SK-N-SH (cell line): ENCODE results near the gene TPM4. TPM values are rescaled to one million over a fixed set of nuclear protein-coding genes. Genes with fewer than 3 reads are reported as not detected.

ENCODE experiments used
- CTCF ChIA-PET: fragments of 300-600, 350-600 bp; formaldehyde crosslinking; extraction: SDS; loops from one replicate; lab custom pipeline; 2021; lab: Yijun Ruan, JAX
- POLR2A ChIA-PET: fragments of 350-600 bp; sonication (Branson Sonifier 250); formaldehyde crosslinking; extraction: SDS; loops from one replicate; lab custom pipeline; 2020; ENCODE audit warnings: antibody characterized with exemption, inconsistent platforms; lab: Yijun Ruan, JAX
- DNase-seq: peaks from one replicate; pipeline ENCODE4 v3.0.0; 2012
- H2AFZ ChIP-seq: fragments of 200-600 bp; sonication (generic); 2 replicates; pipeline ENCODE4 v1.8.1; 2016; ENCODE audit warnings: antibody characterized with exemption, mild to moderate bottlenecking, low read depth
- H3F3A ChIP-seq: fragments of 200-600 bp; sonication (generic); replicated peaks from 2 replicates; pipeline ENCODE3; 2016; ENCODE audit warnings: antibody characterized with exemption, mild to moderate bottlenecking; ENCODE audit not compliant: insufficient read depth
- H3K27ac ChIP-seq, 2 experiments: fragments of 200-500 bp in 1 of 2; fragments of 200-600 bp in 1 of 2; sonication (Bioruptor generic) in 1 of 2; sonication (generic), shearing (Covaris generic) in 1 of 2; 2 replicates each; pipeline versions ENCODE4 v1.5.1 to v1.6.1; 2014 to 2016; ENCODE audit warnings: low read depth in 2 of 2, inconsistent platforms in 1 of 2, low read length in 1 of 2, mild to moderate bottlenecking in 1 of 2, mixed read lengths in 1 of 2
- H3K27me3 ChIP-seq: fragments of 200-600 bp; sonication (generic), shearing (Covaris generic); 2 replicates; pipeline ENCODE4 v1.6.1; 2016; ENCODE audit warnings: mixed run types; ENCODE audit not compliant: insufficient read depth
- H3K36me3 ChIP-seq, 2 experiments: fragments of 200-500 bp in 1 of 2; fragments of 200-600 bp in 1 of 2; sonication (Bioruptor generic) in 1 of 2; sonication (generic) in 1 of 2; replicated peaks in 1 of 2; 2 replicates each; pipeline versions ENCODE3 to v1.5.1; 2014 to 2016; ENCODE audit warnings: low read length in 1 of 2, mild to moderate bottlenecking in 1 of 2; ENCODE audit not compliant: insufficient read depth in 2 of 2, control insufficient read depth in 1 of 2
- H3K4me1 ChIP-seq, 2 experiments: fragments of 200-500 bp in 1 of 2; fragments of 200-600 bp in 1 of 2; sonication (Bioruptor generic) in 1 of 2; sonication (generic), shearing (Covaris generic) in 1 of 2; 2 replicates each; pipeline versions ENCODE4 v1.5.1 to v1.6.1; 2014 to 2016; ENCODE audit warnings: low read depth in 1 of 2, low read length in 1 of 2, mixed run types in 1 of 2; ENCODE audit not compliant: insufficient read depth in 2 of 2, control insufficient read depth in 1 of 2
- H3K4me2 ChIP-seq: fragments of 200-600 bp; sonication (generic), shearing (Covaris generic); 2 replicates; pipeline ENCODE4 v1.6.1; 2017; ENCODE audit warnings: mixed run types
- H3K4me3 ChIP-seq, 2 experiments: fragments of 200-500 bp in 1 of 2; fragments of 200-600 bp in 1 of 2; sonication (Bioruptor generic) in 1 of 2; sonication (generic), shearing (Covaris generic) in 1 of 2; 2 replicates each; pipeline versions ENCODE4 v1.5.1 to v1.8.1; 2014 to 2016; ENCODE audit warnings: low read depth in 2 of 2, inconsistent platforms in 1 of 2, low read length in 1 of 2, mild to moderate bottlenecking in 1 of 2, mixed read lengths in 1 of 2, moderate library complexity in 1 of 2
- H3K79me2 ChIP-seq: fragments of 200-600 bp; sonication (generic); 2 replicates; pipeline ENCODE4 v1.8.1; 2017; ENCODE audit warnings: mild to moderate bottlenecking; ENCODE audit not compliant: insufficient read depth
- H3K9ac ChIP-seq: fragments of 200-600 bp; sonication (generic); 2 replicates; pipeline ENCODE4 v1.6.1; 2017; ENCODE audit warnings: mixed run types
- H3K9me2 ChIP-seq: fragments of 200-600 bp; sonication (generic); 2 replicates; pipeline ENCODE4 v1.6.1; 2017; ENCODE audit warnings: mixed run types
- H3K9me3 ChIP-seq: fragments of 200-600 bp; sonication (generic); 2 replicates; pipeline ENCODE4 v1.6.1; 2017; ENCODE audit warnings: mixed run types, mild to moderate bottlenecking, moderate library complexity
- H4K20me1 ChIP-seq: fragments of 200-600 bp; sonication (generic); 2 replicates; pipeline ENCODE4 v1.6.1; 2017; ENCODE audit warnings: mild to moderate bottlenecking, mixed run types; ENCODE audit not compliant: insufficient read depth
- ELF1 ChIP-seq: IDR thresholded peaks from 2 replicates; pipeline ENCODE4 v1.4.0; 2012
- EZH2phosphoT487 ChIP-seq: fragments of 200-600 bp; sonication (generic); IDR thresholded peaks from 2 replicates; pipeline ENCODE4 v1.6.1; 2017; ENCODE audit warnings: low read depth, mixed run types, mild to moderate bottlenecking, antibody characterized with exemption, moderate library complexity, borderline replicate concordance
- FOSL2 ChIP-seq: IDR thresholded peaks from 2 replicates; pipeline ENCODE4 v1.4.0; 2012; ENCODE audit warnings: low read depth, mild to moderate bottlenecking, moderate library complexity, borderline replicate concordance
- FOXJ3 ChIP-seq: sonication (generic); formaldehyde crosslinking; IDR thresholded peaks from 2 replicates; pipeline ENCODE4 v1.5.1; 2020; ENCODE audit warnings: mild to moderate bottlenecking, missing genetic modification reagents
- GABPA ChIP-seq: IDR thresholded peaks from 2 replicates; pipeline ENCODE4 v1.4.0; 2012; ENCODE audit warnings: low read depth, mild to moderate bottlenecking
- JUND ChIP-seq: IDR thresholded peaks from 2 replicates; pipeline ENCODE4 v1.4.0; 2012
- NFIC ChIP-seq: IDR thresholded peaks from 2 replicates; pipeline ENCODE4 v1.4.0; 2012; ENCODE audit warnings: borderline replicate concordance
- NRF1 ChIP-seq: IDR thresholded peaks from 2 replicates; pipeline ENCODE4 v1.6.1; 2012; ENCODE audit warnings: low read depth, mild to moderate bottlenecking, low read length
- RAD21 ChIP-seq: IDR thresholded peaks from 2 replicates; pipeline ENCODE4 v1.6.1; 2012; ENCODE audit warnings: mild to moderate bottlenecking, low read length
- RCOR1 ChIP-seq: fragments of 150-350 bp; IDR thresholded peaks from 2 replicates; pipeline ENCODE4 v1.6.1; 2017; ENCODE audit warnings: antibody characterized with exemption, low read length
- RFX5 ChIP-seq: IDR thresholded peaks from 2 replicates; pipeline ENCODE4 v1.6.1; 2012; ENCODE audit warnings: mild to moderate bottlenecking, improper control_type of control experiment, low read length
- RXRA ChIP-seq: IDR thresholded peaks from 2 replicates; pipeline ENCODE4 v1.4.0; 2012; ENCODE audit warnings: low read depth, mild to moderate bottlenecking, borderline replicate concordance
- SMC3 ChIP-seq: IDR thresholded peaks from 2 replicates; pipeline ENCODE4 v1.6.1; 2012; ENCODE audit warnings: low read depth, low read length, improper control_type of control experiment
- TCF12 ChIP-seq: IDR thresholded peaks from 2 replicates; pipeline ENCODE4 v1.4.0; 2012
- TEAD4 ChIP-seq: IDR thresholded peaks from 2 replicates; pipeline ENCODE4 v1.4.0; 2012; ENCODE audit warnings: mild to moderate bottlenecking, borderline replicate concordance; ENCODE audit not compliant: insufficient read depth
- YY1 ChIP-seq: IDR thresholded peaks from 2 replicates; pipeline ENCODE4 v1.4.0; 2012; ENCODE audit warnings: low read depth, mild to moderate bottlenecking
- WGBS: methylation state at CpG from one replicate; pipeline ENCODE4 v1.1.6; 2017; ENCODE audit warnings: low lambda C conversion rate; 5-methylcytosine and 5-hydroxymethylcytosine counted together
- polyA plus RNA-seq, 3 experiments: library from polyadenylated mRNA; depleted of rRNA; stranded (reverse); fragments of >200 nt; gene quantifications; 2 replicates each; pipeline ENCODE4 v1.2.3, GENCODE V29; 2012
- TF ChIP-seq, protein P1 (sequence below): fragments of 200-600 bp; sonication (generic); IDR thresholded peaks from 2 replicates; pipeline ENCODE4 v1.6.1; 2017; ENCODE audit warnings: antibody characterized with exemption, mild to moderate bottlenecking, moderate library complexity
- TF ChIP-seq, protein P2 (sequence below): IDR thresholded peaks from 2 replicates; pipeline ENCODE4 v1.4.0; 2012; ENCODE audit warnings: low read depth
- TF ChIP-seq, protein P3 (sequence below): fragments of 150-350 bp; IDR thresholded peaks from 2 replicates; pipeline ENCODE4 v1.6.1; 2017; ENCODE audit warnings: antibody characterized with exemption, low read length, low read depth, borderline replicate concordance
- TF ChIP-seq, protein P4 (sequence below): IDR thresholded peaks from 2 replicates; pipeline ENCODE4 v1.4.0; 2012; ENCODE audit warnings: low read depth, borderline replicate concordance
- TF ChIP-seq, protein P5 (sequence below): IDR thresholded peaks from 2 replicates; pipeline ENCODE4 v1.4.0; 2012; ENCODE audit warnings: low read depth, borderline replicate concordance

Gene TPM4
- polyA plus RNA-seq, 1 of the 3 experiments (the other 2 are of a cell fraction), result 440 TPM

DNA sequence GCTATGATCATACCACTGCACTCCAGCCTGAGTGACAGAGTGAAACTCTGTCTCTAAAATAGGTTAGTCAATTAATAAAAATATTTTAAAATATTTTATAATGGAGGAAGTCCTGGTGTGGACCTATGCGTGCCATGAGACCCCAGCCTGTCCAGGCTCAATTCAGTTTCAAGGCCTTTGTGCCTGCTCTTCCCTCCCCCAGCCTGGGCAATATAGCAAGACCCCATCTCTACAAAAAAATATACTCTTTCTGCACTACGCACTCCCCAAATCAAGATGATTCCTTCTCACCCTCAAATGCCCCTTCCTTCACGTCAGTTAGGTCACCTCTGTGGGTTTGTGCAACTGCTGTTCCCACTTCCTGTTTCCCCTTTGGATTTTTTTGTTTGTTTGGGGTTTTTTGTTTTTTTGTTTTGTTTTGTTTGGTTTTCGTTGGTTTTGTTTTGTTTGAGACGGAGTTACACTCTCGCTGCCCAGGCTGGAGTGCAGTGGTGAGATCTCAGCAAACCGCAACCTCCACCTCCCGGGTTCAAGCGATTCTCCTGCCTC lies 65.8 kb downstream of the TPM4 start:
- H3K27me3 ChIP-seq, result no peaks in the 10 kb centered on the region; the same call in 1 of the 2 replicates
- H3K79me2 ChIP-seq, result no peaks in the 10 kb centered on the region
- 66% methylated on average over 9 of the region's 9 CpGs for WGBS
- POLR2A ChIA-PET, result no interaction called here
- DNase-seq, result no peak
- H3K4me1 ChIP-seq, result no peaks in the 10 kb centered on the region
- H2AFZ ChIP-seq, result no peak overlapping the region
- no peak overlapping the region for H3K27ac ChIP-seq
- no peaks in the 10 kb centered on the region for H3F3A ChIP-seq
- CTCF ChIA-PET, result interaction anchor here (1.1 to 1.3 kb wide), 2 partner anchors 100 to 101 kb away, joined by 3 to 4 read pairs; no protein-coding TSS in a partner anchor
- no peak overlapping the region for H3K9ac ChIP-seq
- no peak overlapping the region for H3K4me3 ChIP-seq
- H3K9me2 ChIP-seq, result no peaks in the 10 kb centered on the region
- TF ChIP-seq NFIC, result no peak
- TF ChIP-seq TEAD4, result no peak
- TF ChIP-seq GABPA, result no peak
- no peak for TF ChIP-seq TCF12
- TF ChIP-seq FOXJ3 (CRISPR knock-in tag), result no peak
- TF ChIP-seq, protein P1, sequence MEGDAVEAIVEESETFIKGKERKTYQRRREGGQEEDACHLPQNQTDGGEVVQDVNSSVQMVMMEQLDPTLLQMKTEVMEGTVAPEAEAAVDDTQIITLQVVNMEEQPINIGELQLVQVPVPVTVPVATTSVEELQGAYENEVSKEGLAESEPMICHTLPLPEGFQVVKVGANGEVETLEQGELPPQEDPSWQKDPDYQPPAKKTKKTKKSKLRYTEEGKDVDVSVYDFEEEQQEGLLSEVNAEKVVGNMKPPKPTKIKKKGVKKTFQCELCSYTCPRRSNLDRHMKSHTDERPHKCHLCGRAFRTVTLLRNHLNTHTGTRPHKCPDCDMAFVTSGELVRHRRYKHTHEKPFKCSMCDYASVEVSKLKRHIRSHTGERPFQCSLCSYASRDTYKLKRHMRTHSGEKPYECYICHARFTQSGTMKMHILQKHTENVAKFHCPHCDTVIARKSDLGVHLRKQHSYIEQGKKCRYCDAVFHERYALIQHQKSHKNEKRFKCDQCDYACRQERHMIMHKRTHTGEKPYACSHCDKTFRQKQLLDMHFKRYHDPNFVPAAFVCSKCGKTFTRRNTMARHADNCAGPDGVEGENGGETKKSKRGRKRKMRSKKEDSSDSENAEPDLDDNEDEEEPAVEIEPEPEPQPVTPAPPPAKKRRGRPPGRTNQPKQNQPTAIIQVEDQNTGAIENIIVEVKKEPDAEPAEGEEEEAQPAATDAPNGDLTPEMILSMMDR, result no peak
- TF ChIP-seq ELF1, result no peak
- no peak for TF ChIP-seq JUND
- TF ChIP-seq YY1, result no peak
- no peaks in the 10 kb centered on the region for H4K20me1 ChIP-seq
- no peaks in the 10 kb centered on the region for H3K36me3 ChIP-seq
- no peaks in the 10 kb centered on the region for H3K9me3 ChIP-seq
- no peak overlapping the region for H3K4me2 ChIP-seq

DNA sequence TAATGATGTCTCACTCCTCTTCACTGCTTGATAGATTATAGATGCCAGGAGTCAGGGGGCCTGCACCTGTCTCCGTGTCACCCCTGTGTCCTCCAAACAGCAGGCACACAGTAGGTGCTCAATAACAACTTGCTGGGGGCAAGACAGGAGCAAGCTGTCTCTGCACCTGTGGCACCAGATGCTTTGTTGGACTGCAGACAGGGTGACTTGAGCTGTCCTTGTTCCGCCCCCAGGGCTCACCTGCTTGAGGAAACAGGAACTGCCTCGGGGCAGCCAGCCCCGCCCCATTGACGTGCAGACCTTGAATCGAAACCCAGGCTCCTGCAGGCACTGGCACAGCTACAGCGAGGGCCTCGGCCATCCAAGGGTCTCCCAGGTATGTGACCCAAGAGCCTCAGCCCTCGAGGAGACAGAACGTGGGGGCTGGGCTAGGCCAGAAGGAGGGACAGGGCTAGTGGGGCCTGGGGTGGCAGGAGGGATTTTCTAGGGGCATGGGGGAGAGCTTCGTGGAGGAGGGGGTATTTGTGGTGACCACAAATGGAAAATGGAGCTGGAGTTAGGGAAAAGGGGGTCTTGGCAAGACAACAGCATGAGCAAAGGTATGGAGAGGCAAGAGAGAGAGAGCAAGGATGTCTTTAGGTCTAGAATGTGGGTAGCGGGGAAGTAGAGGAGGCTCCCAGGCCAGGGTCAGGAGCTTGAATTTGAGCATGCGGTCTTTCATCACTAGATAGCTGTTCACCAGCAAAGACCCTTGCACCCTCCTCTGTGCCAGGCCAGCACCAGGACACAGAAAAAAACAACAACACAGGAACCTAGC lies 67.3 kb downstream of the TPM4 start, which contains the start of gene HSH2D:
HSH2D (plus strand) TSS at position 287 of the 817 bp plus-strand sequence. CDS start 5,066 bp downstream, outside the sequence.
- no peaks in the 10 kb centered on the region for H3F3A ChIP-seq
- no peaks in the 10 kb centered on the region for H3K9me2 ChIP-seq
- POLR2A ChIA-PET, result no interaction called here
- no peaks in the 10 kb centered on the region for H3K9me3 ChIP-seq
- no peaks in the 10 kb centered on the region for H3K79me2 ChIP-seq
- no peak for DNase-seq
- no peak within 1 kb of the TSS for H3K9ac ChIP-seq
- H3K27me3 ChIP-seq, result no peaks in the 10 kb centered on the region; the same call in 1 of the 2 replicates
- no peaks in the 10 kb centered on the region for H4K20me1 ChIP-seq
- 29% methylated on average over 12 of the region's 13 CpGs for WGBS
- no peak within 1 kb of the TSS for H2AFZ ChIP-seq
- H3K4me3 ChIP-seq, result no peak within 1 kb of the TSS
- CTCF ChIA-PET, result interaction anchor here (1.3 to 1.8 kb wide), 2 partner anchors 41 to 102 kb away, joined by 4 read pairs; partner anchors contain the start of gene FAM32A
- no peak within 1 kb of the TSS for H3K4me2 ChIP-seq
- H3K36me3 ChIP-seq, result no peaks in the 10 kb centered on the region
- no peak within 1 kb of the TSS for H3K27ac ChIP-seq
- H3K4me1 ChIP-seq, result no peaks in the 10 kb centered on the region
- TF ChIP-seq SMC3 (no peak), NRF1 (no peak), JUND (no peak), RXRA (no peak), RAD21 (no peak), EZH2phosphoT487 (no peak), RCOR1 (no peak), RFX5 (no peak), FOSL2 (no peak)
- TF ChIP-seq, protein P2, sequence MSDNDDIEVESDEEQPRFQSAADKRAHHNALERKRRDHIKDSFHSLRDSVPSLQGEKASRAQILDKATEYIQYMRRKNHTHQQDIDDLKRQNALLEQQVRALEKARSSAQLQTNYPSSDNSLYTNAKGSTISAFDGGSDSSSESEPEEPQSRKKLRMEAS, result no peak
- TF ChIP-seq, protein P3, sequence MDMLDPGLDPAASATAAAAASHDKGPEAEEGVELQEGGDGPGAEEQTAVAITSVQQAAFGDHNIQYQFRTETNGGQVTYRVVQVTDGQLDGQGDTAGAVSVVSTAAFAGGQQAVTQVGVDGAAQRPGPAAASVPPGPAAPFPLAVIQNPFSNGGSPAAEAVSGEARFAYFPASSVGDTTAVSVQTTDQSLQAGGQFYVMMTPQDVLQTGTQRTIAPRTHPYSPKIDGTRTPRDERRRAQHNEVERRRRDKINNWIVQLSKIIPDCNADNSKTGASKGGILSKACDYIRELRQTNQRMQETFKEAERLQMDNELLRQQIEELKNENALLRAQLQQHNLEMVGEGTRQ, result no peak
- TF ChIP-seq, protein P4, sequence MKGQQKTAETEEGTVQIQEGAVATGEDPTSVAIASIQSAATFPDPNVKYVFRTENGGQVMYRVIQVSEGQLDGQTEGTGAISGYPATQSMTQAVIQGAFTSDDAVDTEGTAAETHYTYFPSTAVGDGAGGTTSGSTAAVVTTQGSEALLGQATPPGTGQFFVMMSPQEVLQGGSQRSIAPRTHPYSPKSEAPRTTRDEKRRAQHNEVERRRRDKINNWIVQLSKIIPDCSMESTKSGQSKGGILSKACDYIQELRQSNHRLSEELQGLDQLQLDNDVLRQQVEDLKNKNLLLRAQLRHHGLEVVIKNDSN, result no peak
- TF ChIP-seq, protein P5, sequence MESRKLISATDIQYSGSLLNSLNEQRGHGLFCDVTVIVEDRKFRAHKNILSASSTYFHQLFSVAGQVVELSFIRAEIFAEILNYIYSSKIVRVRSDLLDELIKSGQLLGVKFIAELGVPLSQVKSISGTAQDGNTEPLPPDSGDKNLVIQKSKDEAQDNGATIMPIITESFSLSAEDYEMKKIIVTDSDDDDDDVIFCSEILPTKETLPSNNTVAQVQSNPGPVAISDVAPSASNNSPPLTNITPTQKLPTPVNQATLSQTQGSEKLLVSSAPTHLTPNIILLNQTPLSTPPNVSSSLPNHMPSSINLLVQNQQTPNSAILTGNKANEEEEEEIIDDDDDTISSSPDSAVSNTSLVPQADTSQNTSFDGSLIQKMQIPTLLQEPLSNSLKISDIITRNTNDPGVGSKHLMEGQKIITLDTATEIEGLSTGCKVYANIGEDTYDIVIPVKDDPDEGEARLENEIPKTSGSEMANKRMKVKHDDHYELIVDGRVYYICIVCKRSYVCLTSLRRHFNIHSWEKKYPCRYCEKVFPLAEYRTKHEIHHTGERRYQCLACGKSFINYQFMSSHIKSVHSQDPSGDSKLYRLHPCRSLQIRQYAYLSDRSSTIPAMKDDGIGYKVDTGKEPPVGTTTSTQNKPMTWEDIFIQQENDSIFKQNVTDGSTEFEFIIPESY, result no peak
